HUES6 (cell line): ENCODE measurements around the gene IL15RA.
"Not testable (repeated sequence)": the region's sequence is repeated elsewhere in the genome, so short reads cannot be mapped to it uniquely, and the experiment has no call there.

Source experiments
- H3K27ac ChIP-seq: 2 replicates; pipeline ENCODE4 v1.7.0; 2013; ENCODE audit warnings: low read depth, mild to moderate bottlenecking, low read length, inconsistent platforms
- H3K27me3 ChIP-seq: 2 replicates; pipeline ENCODE4 v1.6.1; 2013; ENCODE audit warnings: low read length; ENCODE audit not compliant: control insufficient read depth, insufficient read depth
- H3K36me3 ChIP-seq: 2 replicates; pipeline ENCODE4 v1.6.1; 2013; ENCODE audit warnings: low read length; ENCODE audit not compliant: control insufficient read depth, insufficient read depth
- H3K4me1 ChIP-seq: 2 replicates; pipeline ENCODE4 v1.6.1; 2013; ENCODE audit warnings: low read length; ENCODE audit not compliant: control insufficient read depth, insufficient read depth
- H3K4me3 ChIP-seq: 2 replicates; pipeline ENCODE4 v1.5.1; 2013; ENCODE audit warnings: low read depth, low read length
- H3K9ac ChIP-seq: one replicate; pipeline ENCODE4 v1.6.1; 2013; ENCODE audit warnings: mild to moderate bottlenecking, low read length
- H3K9me3 ChIP-seq: 2 replicates; pipeline ENCODE4 v1.6.1; 2013; ENCODE audit warnings: low read depth, low read length; ENCODE audit not compliant: control insufficient read depth, insufficient read depth

IL15RA gene

GRCh38 chr10:5918763-5919162, 58.6 kb downstream of the IL15RA start:
- no peak overlapping the region for H3K9ac ChIP-seq
- no peak overlapping the region for H3K27ac ChIP-seq
- no peaks in the 10 kb centered on the region for H3K4me1 ChIP-seq
- no peaks in the 10 kb centered on the region for H3K9me3 ChIP-seq
- H3K27me3 ChIP-seq: no peaks in the 10 kb centered on the region
- no peak overlapping the region for H3K4me3 ChIP-seq
- peaks cover 97% of the 10 kb centered on the region for H3K36me3 ChIP-seq

GRCh38 chr10:5917305-5917704, 60.0 kb downstream of the IL15RA start:
- Histone ChIP-seq H3K4me1 (no peaks in the 10 kb centered on the region), H3K27ac (no peak overlapping the region), H3K9ac (no peak overlapping the region), H3K36me3 (peaks cover 96% of the 10 kb centered on the region), H3K27me3 (no peaks in the 10 kb centered on the region), H3K4me3 (no peak overlapping the region), H3K9me3 (no peaks in the 10 kb centered on the region)

GRCh38 chr10:5915451-5915850, 61.9 kb downstream of the IL15RA start:
- H3K9ac ChIP-seq: no peak overlapping the region
- peaks cover 92% of the 10 kb centered on the region for H3K36me3 ChIP-seq
- H3K4me3 ChIP-seq: no peak overlapping the region
- no peaks in the 10 kb centered on the region for H3K27me3 ChIP-seq
- no peaks in the 10 kb centered on the region for H3K9me3 ChIP-seq
- H3K4me1 ChIP-seq: no peaks in the 10 kb centered on the region
- H3K27ac ChIP-seq: no peak overlapping the region

- Histone ChIP-seq H3K36me3 (peaks cover 96% of the 10 kb centered on the region), H3K9me3 (no peaks in the 10 kb centered on the region), H3K27ac (no peak overlapping the region), H3K4me3 (no peak overlapping the region), H3K9ac (no peak overlapping the region), H3K27me3 (no peaks in the 10 kb centered on the region), H3K4me1 (no peaks in the 10 kb centered on the region)
These were observed 63.6 kb downstream of the IL15RA start for GRCh38 chr10:5913736-5914135.

GRCh38 chr10:5911670-5912069, 65.7 kb downstream of the IL15RA start:
- Histone ChIP-seq H3K4me1 (no peaks in the 10 kb centered on the region), H3K4me3 (no peak overlapping the region), H3K9me3 (no peaks in the 10 kb centered on the region), H3K27ac (no peak overlapping the region), H3K9ac (no peak overlapping the region), H3K36me3 (peaks cover 85% of the 10 kb centered on the region), H3K27me3 (no peaks in the 10 kb centered on the region)

GRCh38 chr10:5910323-5911100, 66.8 kb downstream of the IL15RA start:
- Histone ChIP-seq H3K4me1 (no peaks in the 10 kb centered on the region), H3K27ac (no peak overlapping the region), H3K36me3 (peaks cover 81% of the 10 kb centered on the region), H3K9me3 (no peaks in the 10 kb centered on the region), H3K4me3 (no peak overlapping the region), H3K9ac (no peak overlapping the region), H3K27me3 (no peaks in the 10 kb centered on the region)

- H3K36me3 ChIP-seq: peaks cover 64% of the 10 kb centered on the region
- not testable (repeated sequence) for H3K27me3 ChIP-seq, H3K27ac ChIP-seq, H3K4me3 ChIP-seq, H3K9me3 ChIP-seq, H3K4me1 ChIP-seq, H3K9ac ChIP-seq
These were observed 68.7 kb downstream of the IL15RA start for GRCh38 chr10:5908676-5909075.

GRCh38 chr10:5906651-5907050, 70.7 kb downstream of the IL15RA start:
- Histone ChIP-seq H3K27ac (no peak overlapping the region), H3K4me1 (no peaks in the 10 kb centered on the region), H3K36me3 (peaks cover 48% of the 10 kb centered on the region), H3K27me3 (no peaks in the 10 kb centered on the region), H3K9ac (no peak overlapping the region), H3K9me3 (no peaks in the 10 kb centered on the region), H3K4me3 (no peak overlapping the region)

GRCh38 chr10:5905854-5906507, 71.4 kb downstream of the IL15RA start:
- Histone ChIP-seq H3K27ac (no peak overlapping the region), H3K4me3 (no peak overlapping the region), H3K36me3 (peaks cover 41% of the 10 kb centered on the region), H3K4me1 (no peaks in the 10 kb centered on the region), H3K9ac (no peak overlapping the region), H3K27me3 (no peaks in the 10 kb centered on the region), H3K9me3 (no peaks in the 10 kb centered on the region)

GRCh38 chr10:5904227-5904626, 73.1 kb downstream of the IL15RA start:
- no peak overlapping the region for H3K9ac ChIP-seq
- no peaks in the 10 kb centered on the region for H3K9me3 ChIP-seq
- no peak overlapping the region for H3K27ac ChIP-seq
- no peaks in the 10 kb centered on the region for H3K4me1 ChIP-seq
- H3K27me3 ChIP-seq: no peaks in the 10 kb centered on the region
- no peak overlapping the region for H3K4me3 ChIP-seq
- peaks cover 24% of the 10 kb centered on the region for H3K36me3 ChIP-seq

- H3K4me3 ChIP-seq: no peak overlapping the region
- H3K4me1 ChIP-seq: no peaks in the 10 kb centered on the region
- no peak overlapping the region for H3K9ac ChIP-seq
- H3K9me3 ChIP-seq: no peaks in the 10 kb centered on the region
- no peaks in the 10 kb centered on the region for H3K27me3 ChIP-seq
- H3K36me3 ChIP-seq: peaks cover 17% of the 10 kb centered on the region
- H3K27ac ChIP-seq: no peak overlapping the region
These were observed 73.8 kb downstream of the IL15RA start for GRCh38 chr10:5903563-5903962.
